HG03342 (cell line): ENCODE results near the gene RIPOR2.

ENCODE experiments used
- ATAC-seq: cut with Tn5 transposase; IDR thresholded peaks from one replicate; pipeline ENCODE4 v1.9.1; 2021; ENCODE audit warnings: mild to moderate bottlenecking, moderate library complexity; ENCODE audit not compliant: unreplicated experiment

RIPOR2 gene

DNA sequence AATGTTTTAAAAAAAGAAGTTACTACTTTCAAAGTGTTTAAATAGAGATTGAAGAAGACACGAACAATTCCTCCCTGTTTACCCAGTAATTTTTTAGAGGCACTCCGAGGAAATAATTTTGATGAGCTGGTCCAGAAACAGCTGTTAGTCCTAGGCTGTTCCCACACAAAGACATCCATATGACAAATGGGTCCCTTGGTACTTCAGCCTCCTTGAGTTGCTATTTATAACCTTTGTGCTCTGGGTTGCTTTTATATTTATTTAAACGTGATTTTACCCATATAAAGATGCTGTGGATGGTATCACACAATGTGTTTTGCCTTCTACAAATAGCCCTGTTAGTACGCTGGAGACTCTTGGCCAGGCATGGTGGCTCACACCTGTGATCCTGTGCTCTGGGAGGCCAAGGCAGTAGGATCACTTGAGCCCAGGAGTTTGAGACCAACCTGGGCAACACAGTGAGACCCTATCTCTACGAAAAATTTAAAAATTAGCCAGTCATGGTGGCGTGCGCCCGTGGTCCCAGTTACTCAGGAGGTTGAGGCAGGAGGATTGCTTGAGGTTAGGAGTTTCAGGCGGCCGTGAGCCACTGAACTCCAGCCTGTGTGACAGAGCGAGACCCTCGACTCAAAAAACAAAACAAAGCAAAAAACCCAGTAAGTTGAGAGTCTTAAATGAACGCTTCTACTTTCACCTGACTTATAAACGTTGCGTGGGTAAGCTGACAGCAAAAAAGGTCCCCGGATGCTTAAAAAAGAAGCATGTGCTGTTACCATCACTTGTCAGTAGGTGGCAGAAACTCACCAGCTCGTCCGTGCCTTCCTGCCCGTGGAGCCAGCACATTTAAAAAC, 80.1 kb downstream of the RIPOR2 start:
- no peak for ATAC-seq

- ATAC-seq: no peak
Observed at GRCh38 chr6:24854077-24854666, 81.6 kb downstream of the RIPOR2 start.

GRCh38 chr6:24851086-24851485, 84.7 kb downstream of the RIPOR2 start:
- ATAC-seq: no peak

GRCh38 chr6:24849713-24850112, 86.0 kb downstream of the RIPOR2 start:
- no peak for ATAC-seq

- no peak for ATAC-seq
Observed at GRCh38 chr6:24848461-24848860, 87.3 kb downstream of the RIPOR2 start.

DNA sequence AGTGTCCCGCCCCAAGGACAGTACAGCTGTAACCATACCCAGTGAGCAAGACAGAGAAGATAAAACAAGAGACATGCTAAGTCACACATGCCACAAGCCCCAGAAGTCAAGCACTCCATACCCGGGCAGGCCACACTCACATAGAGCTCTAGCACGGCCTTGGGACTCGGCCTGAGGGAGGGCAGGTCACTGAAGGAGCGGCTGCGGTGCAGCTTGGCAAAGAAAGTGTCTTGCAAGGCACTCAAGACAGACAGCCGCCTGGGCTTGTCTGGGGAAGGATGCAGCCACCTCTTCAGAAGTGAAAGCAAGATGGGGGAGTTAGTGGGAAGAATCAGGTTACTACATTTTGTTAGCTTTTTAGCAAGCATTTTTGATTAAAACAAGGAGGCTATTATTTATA, 88.4 kb downstream of the RIPOR2 start:
- no peak for ATAC-seq

DNA sequence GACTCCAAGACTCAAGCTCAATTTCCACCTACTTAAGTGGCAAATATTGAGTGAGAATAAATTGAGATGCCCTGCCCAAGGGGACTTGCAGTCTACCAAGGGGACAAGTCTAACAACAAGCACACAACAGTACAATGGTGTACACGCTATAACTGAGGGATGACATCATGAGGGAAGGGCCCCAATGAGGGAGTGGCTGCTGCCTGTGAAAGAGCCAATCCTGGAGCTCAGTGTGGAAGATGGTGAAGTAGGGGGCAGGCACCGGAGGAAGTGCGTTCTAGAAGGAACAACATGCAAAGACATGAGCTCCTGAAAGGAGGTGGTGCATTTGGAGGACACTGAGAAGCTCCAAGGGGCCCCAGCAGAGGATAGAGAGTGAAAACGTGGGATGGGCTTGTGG, 90.2 kb downstream of the RIPOR2 start:
- ATAC-seq: no peak

DNA sequence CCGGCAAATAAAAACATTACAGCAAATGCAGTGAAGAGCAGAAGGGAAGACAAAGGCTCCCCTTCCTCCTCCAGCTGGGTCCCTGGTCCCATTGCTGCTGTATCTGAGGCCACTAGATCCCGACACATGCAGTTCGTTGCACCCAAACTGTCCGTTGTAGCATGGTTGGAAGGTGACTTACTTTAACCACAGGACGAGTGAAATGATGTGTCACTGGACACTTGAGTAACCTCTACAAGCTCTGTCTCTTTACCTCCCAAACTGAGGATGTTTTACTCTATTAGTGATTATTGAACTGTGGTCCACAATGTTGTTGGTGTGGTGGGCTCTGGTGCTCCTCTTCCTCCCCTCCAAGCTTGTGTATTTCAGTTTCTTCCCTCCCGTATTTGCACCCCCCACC, 90.9 kb downstream of the RIPOR2 start:
- peak; percentile 81 for ATAC-seq

DNA sequence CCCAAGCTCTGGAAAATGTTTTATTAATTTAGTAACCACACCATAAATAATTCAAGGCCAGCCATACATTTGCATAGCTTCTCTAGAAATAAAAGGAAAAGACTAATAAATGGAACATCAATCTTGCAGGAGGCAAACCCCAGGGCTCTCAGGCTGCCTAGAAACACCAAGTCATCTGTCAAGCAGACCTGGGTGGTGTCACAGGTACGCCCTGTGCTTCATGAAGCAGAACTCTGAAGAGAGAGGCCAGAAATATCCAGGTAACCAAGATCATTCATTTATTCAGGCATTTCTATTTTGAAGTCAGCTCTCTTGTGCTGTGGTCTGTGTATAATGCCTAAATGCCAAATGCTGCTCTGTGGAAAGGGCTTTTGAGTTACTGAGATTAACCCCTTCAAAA, 91.7 kb downstream of the RIPOR2 start:
- ATAC-seq: no peak

DNA sequence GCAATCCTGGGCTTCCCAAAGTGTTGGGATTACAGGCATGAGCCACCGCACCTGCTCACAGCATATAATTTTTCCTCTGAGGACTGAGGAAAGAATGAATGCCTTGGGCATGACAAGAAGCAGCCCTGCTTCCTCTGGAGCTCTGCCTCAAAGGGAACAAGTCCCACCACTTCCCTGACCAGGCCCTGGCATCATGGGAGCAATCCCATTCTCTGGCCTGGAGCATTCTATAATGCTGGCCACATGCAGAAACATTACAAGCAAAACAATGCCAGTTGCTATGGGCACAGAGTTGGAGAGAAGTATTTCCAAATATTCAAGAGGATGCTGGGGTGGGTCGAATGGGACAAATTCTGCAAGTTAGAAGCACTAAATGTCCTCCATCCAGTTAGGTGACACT, 95.6 kb downstream of the RIPOR2 start:
- no peak for ATAC-seq

- no peak for ATAC-seq
Observed at GRCh38 chr6:24838994-24839393, 96.8 kb downstream of the RIPOR2 start.

GRCh38 chr6:24838081-24838480, 97.7 kb downstream of the RIPOR2 start:
- ATAC-seq: no peak

DNA sequence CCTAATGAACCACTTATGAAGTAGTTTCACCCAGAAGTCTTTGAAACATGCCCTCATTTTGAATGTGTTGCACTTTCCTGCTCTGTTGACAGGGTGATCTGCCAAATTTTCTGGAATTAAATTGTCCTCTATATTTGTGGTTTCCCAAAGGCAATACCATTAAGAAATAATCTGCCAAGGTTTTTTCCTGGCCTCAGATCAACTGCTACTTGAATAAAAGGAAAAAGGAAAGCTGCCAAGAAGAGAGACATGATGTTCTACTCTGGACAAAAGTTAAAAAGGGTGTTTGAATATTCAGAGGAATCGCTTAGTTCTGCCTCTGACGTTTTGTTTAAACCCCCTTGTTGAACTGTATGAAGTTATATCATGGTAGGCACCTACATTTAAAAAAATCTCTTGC, 99.7 kb downstream of the RIPOR2 start:
- ATAC-seq: no peak

- ATAC-seq: no peak
Observed at GRCh38 chr6:24833711-24834386, 101.9 kb downstream of the RIPOR2 start.

- no peak for ATAC-seq
Observed at GRCh38 chr6:24832794-24833193, 103.0 kb downstream of the RIPOR2 start.

DNA sequence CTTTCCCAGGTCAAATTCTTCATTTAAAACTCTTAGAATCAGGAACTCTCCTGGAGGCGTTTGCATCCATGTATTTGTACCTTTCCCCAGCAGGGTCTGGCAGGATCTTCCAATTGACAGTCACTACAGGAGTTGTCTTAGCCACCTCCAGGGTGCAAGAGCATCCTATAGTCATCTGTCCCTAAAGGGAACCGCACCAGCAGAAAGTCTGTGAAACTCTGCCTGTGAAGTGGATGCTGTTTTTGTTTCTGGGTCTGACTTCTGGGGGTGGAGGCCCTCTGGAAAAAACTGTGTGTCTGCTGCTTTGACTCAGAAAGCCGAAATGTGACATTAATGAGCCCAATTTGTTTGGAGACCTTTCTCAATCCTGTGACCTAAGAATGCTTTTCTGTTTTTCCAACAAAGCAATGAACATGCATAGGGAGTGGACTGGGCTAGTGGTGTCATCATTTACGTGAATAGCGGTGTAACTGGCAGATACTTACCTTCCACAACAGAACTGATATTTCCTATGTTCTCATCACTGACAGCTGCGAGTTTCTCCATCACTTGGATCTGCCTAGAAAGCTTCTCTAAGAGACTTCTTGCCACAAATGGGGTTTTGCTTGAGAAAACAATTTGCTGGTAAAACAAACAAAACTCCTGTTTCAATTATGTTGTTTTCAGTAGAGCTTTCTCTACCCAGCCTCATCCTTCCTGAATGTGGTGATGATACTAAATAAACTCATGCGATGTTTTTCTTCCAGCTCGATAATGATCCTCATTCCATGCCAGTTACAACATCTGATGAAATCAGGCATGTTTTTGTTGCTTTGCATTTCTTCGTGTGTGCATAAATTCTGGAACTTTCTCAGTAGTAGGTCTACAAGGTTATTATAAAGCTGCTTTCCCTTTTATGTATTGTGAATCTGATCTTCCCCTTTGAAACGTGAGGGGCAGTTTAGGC, 103.7 kb downstream of the RIPOR2 start:
- ATAC-seq: no peak

- no peak for ATAC-seq
Observed at GRCh38 chr6:24829657-24830056, 106.1 kb downstream of the RIPOR2 start.

- no peak for ATAC-seq
Observed at GRCh38 chr6:24827970-24828369, 107.8 kb downstream of the RIPOR2 start.

DNA sequence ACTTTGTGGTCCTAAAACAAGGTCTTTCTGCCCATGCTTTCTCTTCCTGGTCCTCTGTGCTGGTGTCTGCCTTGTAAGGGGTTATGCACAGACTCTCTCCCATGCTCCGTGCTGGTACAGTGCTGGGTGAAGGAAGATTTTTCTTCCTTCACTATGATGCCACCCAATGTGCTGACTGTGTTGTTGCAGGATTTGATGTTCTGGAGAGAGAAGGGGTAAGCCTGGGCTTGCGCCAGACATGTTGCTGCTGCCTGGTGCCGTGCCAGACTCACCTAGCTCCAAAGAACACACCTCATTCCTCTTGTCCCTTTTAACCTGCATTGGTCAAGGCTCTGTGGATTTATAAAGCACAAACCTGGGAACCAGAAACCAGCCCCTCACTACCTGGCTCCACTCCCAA, 108.6 kb downstream of the RIPOR2 start:
- no peak for ATAC-seq

DNA sequence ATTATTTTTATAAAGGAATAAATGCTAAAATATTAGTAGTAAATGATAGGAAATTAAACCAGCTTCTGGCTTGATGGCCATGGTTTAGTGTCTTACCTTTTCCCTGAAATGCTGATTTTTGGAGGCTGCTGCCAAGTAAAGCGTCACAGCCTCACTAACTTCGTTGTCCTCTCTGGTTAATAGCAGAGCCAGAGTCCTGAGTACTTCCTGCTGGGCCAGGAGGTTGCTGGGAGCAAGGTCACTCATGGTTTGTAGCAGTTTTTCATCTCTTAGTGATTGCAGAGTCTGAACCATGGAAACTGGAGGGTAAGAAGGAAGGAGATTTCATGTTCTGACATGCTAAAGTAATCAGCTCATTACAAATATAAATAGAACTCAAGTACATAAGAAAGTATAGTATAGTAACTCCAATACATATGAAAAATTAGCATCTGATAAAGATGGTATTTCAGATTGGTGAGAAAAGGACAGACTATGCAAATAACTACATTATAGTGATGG, 110.6 kb downstream of the RIPOR2 start:
- ATAC-seq: no peak
